Left colon (tissue), 2 donors: ENCODE data around the gene GBX2. TPM values are rescaled to one million over a fixed set of nuclear protein-coding genes. Genes with fewer than 3 reads are reported as not detected.

Experiments
- ATAC-seq: fragments of 200-7000 bp; cut with Tn5 transposase; one replicate; pipeline ENCODE4 v1.9.1; 2020; ENCODE audit warnings: mild to moderate bottlenecking, moderate library complexity
- DNase-seq, 2 donors: peaks; one replicate each; pipeline ENCODE4 v3.0.0-alpha.2; 2020
- intact Hi-C, 2 donors: fragments of 100-400 bp; cut with DNase I in 1 of 2; cut with micrococcal nuclease in 1 of 2; formaldehyde crosslinking; loops; one replicate each; pipeline versions ENCODE4 v1.11.2 to v1.14.0; 2022; cut with DNase I, micrococcal nuclease
- total RNA-seq, 2 donors: library from RNA; stranded (reverse); fragmentation: NEBNext Ultra II Directional; extraction: Animal tissue kit (Norgen Biotek cat#: 25700); gene quantifications; one replicate each; pipeline ENCODE4 v1.2.1, GENCODE V29; 2021
- donor health status: DM: no; HTN: no; CAD: no.
- donor health status: DM: yes; HTN: yes; CAD: no.

The GBX2 gene
- total RNA-seq, 2 donors from 2014 or later, result not detected

DNA sequence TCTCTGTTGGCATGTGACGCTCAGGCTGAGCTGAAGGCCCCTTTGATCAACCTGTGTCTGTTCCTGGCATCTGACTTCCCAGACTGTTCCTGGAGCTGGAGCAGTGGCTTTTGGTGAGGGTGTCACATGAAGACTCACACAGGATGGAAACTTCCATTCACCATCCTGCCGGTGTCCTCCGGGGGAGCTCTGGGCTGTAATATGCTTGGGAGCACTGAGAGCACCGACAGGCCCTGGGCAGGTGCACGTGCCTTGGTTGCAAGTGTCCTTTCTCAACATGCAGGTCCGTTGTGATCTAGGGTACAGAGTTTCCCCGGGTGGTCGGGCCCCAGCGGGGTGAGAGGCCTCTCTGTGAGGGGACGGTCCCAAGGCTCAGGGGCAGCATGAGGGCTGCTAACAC is 24.8 kb upstream of the GBX2 start:
- intact Hi-C loops, result no loop called here
- DNase-seq, result no peak
- no peak for ATAC-seq

DNA sequence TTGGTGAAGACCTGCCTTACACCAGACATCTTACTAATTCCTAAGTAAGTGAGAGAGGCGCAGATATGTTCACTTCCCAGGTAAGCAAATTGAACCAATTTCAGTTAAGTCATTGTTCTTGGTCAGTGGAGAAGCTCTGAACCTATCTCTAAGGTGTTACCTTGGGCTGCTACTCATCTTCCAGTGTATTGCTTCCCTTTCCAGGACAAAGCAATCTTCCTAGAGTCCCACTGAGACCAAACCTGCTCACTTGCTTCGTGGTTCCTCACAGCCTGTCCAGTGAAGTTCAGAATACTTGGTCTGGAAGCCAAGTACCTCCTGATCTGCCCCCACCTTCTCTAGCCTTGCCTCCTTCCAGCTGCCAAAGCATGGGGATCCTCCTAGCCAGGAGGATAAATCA is 22.5 kb upstream of the GBX2 start:
- intact Hi-C loops, result no loop called here
- no peak for ATAC-seq
- no peak for DNase-seq

DNA sequence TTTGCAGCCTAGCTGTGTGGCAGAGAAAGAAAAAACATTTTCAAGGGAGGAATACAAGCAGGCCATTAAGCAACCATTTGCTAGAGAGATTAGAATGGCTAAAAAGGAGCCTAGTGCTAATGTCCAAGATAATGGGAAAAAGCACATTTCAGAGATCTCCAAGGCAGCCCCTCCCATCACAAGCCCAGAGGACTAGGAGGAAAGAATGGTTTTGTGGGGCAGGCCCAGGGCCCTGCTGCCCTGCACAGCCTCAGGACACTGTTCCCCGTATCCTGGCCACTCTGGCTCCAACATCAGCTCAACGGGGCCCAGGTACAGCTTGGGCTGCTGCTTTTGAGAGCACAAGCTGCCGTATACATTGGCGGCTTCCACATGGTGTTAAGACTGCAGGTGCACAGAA is 16.5 kb upstream of the GBX2 start:
- intact Hi-C loops, result loop anchor here in 1 of 2 donors (5.0 kb wide), 2 partner anchors 402 to 417 kb away; no protein-coding TSS in a partner anchor
- DNase-seq, result no peak
- no peak for ATAC-seq

DNA sequence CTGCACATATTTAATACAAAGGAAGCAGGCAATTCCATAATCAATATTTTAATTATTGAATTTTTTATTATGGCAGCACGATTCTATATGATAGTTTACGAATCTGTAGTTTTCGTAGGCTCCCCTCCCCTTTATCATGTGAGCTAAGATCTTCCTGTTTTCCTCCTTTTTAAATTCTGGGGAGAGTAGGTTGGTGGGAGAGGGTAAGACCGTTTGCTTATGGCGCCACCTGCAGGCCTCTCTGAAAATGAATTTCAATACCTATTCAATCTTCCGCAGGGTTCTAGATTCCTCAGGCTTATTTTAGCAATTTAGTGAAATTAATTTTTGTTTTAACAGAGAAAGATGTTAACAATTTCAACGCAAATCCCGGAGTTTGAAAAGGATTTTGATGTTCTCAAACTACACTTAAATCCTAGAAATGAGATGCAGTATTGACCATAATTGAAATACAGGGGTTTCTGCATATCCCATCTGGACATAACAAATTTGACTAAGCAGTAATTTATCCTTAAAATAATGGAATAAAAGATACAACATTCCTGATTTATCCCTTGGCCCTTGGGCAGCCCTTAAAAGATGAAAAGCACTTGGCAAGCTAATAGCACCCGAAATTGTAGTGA is 12.8 kb upstream of the GBX2 start:
- intact Hi-C loops, result loop anchor here in 1 of 2 donors (5.0 kb wide), 2 partner anchors 399 to 414 kb away; no protein-coding TSS in a partner anchor
- ATAC-seq, result peak; percentile 46
- peak in 1 of 2 donors; percentile 65 for DNase-seq

DNA sequence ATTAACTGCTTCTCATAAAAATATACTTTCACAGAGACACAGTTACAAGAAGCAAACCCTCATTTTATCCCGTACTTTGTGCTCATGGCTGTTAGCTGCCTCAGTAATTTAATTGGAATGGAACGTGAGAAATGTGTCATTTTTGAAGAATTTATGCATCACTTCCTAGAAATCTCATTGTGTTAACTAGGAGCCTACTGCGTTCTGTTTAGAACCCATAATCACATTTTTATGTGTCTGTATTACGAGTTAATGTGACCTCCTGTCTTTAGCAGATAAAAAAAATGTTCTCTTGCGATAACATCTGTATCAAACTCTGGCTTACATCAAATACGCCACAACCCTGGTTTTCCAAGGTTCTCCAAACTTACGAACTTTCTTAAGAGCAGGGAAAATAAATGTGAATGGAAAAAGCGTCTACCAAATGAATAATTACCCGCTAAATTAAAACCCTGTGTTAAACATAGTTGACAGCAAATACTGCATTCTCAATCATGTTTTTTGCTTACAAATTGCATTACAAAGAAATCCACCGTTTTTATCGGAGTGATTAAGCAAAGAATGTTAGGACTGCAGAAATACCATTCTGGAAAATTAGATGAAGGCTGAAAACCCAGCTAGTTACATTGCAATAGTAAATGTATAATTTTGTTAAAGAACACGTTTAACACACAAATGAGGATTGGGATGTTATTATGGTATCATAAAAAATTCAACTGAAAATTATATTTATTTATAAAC is 12.1 kb upstream of the GBX2 start:
- no peak for DNase-seq
- no peak for ATAC-seq

DNA sequence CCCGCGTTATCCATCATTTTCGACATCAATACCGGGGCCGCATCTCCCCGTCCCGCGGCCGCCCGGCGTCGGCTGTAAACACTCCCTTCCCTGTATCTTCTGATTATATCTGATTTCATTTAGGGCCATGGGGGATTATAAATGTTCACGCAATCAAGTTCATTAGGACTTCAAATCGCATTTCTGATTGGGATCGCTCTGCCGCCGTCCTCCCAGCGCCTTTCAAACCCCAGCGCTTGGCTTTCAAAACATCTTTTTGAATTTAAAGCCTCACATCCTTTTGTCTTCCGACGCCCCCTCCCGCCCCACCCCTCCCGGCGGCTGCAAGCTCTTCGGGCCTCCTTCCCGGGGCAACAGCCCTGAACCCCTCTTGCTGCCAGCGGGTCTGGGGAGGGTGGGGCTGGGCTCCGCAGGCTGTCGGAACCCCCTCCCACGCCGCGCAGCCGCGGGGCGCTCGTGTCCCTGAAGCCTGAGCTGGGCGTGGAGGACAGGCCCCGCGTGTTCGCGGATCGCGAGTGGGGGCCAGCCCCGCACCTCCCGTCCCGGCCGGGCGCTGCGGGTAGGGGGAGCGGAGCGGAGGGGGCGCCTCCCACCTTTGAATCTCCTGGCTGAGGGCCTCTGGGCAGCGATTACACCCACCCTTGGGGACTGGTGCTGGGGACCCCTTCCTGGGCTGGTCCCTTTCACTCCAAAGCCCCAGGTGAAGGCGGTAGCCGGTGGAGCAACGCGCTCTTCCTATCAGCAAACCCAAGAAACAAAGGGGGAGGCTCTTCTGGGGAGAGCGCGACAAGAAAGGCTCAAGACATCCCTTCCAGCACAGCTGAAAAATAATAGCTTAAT is 11.3 kb upstream of the GBX2 start:
- intact Hi-C loops, result loop anchor here (5.0 to 10.0 kb wide), 3 partner anchors 397 to 412 kb away; no protein-coding TSS in a partner anchor
- no peak for DNase-seq

More for the DNA sequence above, 12.1 kb upstream of the GBX2 start:
- intact Hi-C loops, result loop anchor here in 1 of 2 donors (5.0 kb wide), 2 partner anchors 398 to 413 kb away; no protein-coding TSS in a partner anchor

DNA sequence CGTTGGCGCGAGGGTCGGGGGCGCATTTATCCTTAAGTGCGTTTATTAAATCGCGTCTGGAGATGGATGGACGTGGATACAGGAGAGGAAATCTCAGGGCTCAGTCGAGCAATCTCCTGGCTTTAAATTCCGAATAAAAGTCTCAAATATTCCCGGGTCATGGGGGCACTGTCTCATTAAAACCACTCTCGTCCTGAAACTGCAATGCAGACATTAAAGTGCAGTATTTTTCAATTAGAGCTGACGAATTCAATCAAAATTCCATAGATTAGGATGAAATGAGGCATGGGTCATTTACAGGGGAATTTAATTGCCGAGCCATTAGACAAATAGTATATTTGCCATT is 10.7 kb upstream of the GBX2 start:
- intact Hi-C loops, result loop anchor here in 1 of 2 donors (10.0 kb wide), 1 partner anchor 404 kb away; no protein-coding TSS in a partner anchor
- DNase-seq, result no peak
- no peak for ATAC-seq

More for the DNA sequence above, 11.3 kb upstream of the GBX2 start:
- no peak for ATAC-seq

DNA sequence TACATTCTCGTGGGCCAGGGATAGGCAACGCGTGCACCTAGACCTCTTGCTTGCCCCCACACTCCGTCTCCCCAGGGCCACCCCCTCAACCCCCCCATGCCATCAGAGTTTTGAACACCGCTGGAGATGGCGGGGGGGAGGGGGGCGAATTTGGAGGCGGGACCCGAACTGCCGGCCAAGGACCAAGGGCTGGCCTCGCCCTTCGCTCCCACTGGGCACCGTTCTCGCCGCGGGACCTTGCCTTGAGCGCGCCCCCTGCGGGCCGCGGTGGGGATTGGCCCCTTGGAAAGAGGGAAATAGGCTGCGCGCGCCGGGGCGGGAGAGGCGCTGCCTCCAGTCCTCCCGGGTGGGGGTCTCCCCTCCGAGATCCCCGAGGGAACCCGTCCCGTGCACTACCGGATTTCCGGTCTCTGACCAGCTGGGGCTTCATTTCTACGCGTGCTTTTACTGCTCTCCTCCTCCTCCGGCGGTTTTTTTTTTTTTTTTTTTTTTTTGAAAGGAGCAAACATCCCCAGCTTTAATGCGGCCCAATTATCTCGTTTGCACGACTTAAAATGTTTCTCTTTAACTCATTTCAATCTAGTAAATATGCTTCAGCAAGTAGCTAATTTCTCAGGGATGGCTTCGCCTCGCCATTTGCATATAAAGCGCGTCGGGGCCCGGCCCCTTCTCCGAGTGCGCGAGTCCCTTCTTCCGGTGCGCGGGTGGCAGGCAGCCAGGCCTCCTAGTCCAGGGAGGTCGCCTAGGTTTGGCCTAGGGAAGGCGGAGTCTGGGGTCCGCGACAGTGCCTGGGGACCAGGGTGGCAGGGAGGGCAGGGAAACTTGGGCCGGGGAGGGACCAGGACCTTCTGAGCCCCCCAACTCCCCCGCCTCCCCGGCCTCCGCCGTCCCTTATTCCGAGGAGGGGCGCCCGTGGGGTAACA is 10.0 kb upstream of the GBX2 start:
- DNase-seq (peak; percentile 42 to 72), ATAC-seq (peak; percentile 77)
- intact Hi-C loops, result loop anchor here in 1 of 2 donors (10.0 kb wide), 1 partner anchor 403 kb away; no protein-coding TSS in a partner anchor

DNA sequence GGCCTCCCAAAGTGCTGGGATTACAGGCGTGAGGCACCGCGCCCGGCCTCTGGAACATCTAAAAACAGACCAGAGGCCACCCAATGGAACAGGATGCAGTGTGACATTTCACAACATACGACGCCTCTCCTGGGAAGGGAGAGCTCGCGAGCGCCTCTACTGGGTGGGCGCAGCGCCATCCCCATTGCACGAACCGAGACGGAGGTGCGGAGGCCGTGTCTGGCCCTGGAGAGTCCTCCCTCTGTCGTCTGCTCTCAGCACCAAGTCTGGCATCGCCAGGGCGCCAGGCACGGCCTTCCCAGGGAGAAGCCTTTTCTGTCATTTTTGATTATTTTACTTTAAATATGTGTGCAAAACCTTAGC is 9.4 kb upstream of the GBX2 start:
- ATAC-seq (peak; percentile 44), DNase-seq (no peak)
- intact Hi-C loops, result loop anchor here in 1 of 2 donors (10.0 kb wide), 1 partner anchor 403 kb away; no protein-coding TSS in a partner anchor

DNA sequence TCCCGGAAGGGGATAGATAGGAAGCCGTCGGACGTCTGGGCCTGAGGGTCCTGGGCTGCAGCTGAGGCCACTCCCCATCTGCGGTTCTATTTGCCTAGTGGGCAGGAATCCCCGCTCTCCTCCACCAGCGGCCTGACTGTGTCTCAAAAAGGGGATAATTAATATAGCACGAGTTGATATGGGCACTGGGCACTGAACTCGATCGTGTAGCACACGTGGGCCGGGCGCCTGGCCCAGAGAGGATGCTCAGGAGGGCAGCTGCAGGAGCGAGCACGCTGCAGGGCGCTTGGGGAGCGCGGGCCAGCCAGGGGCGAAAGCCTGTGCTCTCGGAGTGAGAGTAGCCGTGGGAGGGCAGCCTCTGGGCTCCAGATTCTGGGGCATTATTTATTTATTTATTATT is 8.8 kb upstream of the GBX2 start:
- ATAC-seq (no peak), DNase-seq (no peak)
- intact Hi-C loops, result loop anchor here in 1 of 2 donors (10.0 kb wide), 1 partner anchor 402 kb away; no protein-coding TSS in a partner anchor

DNA sequence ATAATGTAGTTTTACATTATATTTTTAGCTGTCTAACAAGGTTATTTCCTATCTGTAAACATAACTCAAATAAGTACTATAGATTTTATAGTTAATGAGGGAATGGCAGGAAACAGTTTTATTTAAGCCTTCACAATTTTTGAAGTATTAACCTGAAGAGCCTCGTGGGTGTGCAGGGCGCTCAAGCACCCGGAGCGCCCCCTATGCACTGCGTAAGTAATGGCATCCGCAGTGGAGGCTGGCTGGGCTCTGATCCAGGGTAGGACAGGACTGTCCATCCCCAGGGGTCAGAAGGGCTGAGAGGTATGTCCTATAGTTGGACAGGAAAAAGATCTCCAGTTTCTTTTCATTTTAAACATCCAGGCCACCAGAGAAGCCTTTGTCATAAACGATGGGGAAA is 8.2 kb upstream of the GBX2 start:
- ATAC-seq (no peak), DNase-seq (no peak)
- intact Hi-C loops, result loop anchor here in 1 of 2 donors (10.0 kb wide), 1 partner anchor 402 kb away; no protein-coding TSS in a partner anchor

DNA sequence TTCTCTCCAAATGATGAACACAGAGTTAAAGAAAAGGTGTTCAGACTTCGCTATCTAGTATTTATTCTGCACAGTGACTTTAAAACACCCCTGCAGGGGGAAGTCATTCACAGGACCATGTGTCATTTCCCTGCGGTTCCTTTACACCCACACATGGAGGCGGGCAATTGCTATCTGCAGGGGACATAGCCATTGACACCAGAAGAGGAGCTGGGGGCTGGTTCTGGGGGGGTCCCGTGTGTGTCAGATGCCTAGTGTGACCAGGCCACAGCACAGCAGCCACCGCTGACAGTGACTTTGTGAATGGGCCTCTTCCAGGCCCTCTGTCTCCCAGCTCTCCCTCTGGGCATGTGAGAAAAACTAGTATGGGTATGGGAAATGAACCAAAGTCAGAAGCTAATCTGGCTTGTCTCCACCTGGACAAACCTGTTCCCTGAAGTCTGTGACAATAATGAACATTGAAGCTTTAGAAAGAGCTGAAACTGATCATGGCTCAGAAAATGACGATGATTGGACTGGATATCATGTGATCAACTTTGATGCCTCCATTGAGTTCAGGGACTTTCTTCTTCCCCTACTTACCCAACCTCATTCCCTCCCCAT is 7.5 kb upstream of the GBX2 start:
- DNase-seq (no peak), ATAC-seq (no peak)
- intact Hi-C loops, result loop anchor here in 1 of 2 donors (10.0 kb wide), 1 partner anchor 401 kb away; no protein-coding TSS in a partner anchor

DNA sequence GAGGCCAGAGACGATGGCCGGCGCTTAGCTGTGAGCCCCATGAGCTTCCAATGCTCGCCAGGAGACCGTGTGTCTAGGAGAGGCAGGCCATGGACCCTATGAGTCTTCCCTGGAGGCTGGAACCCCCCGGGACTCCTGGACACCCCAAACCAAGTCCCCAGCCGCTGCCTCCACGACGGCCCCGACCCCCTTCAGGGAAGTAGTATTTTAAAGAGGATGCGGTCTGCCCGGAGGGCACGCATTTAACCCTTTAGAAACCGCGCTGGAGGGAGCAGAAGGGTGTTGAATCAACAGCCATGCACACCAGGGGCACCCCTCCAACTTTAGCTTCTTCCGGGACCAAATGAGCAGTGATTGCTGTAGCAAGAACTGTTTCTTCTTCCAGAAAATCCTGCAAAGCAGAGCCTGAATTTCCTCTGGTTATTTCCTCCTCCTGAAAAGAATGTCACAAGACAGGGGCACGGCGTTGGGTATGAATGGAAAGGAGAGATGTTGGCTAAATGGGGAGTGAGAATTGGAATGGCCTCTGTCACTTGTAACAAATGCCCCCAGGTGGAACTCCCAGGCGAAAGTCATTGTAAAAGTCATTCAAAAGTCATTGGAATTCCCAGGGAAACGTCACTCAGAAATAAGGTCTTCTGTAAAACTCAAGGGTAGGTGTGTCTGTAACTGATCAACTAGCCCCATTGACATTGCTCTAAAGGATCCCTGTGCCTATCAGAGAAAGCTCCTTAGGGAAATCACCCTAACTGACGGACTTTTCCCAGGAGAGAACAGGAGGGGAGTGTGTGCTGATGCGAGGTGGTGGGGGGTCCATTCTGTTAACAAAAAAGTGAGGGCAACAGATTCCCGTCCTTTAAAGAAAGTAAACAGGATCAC is 5.8 kb upstream of the GBX2 start:
- DNase-seq (no peak), ATAC-seq (peak; percentile 68)
- intact Hi-C loops, result loop anchor here in 1 of 2 donors (10.0 kb wide), 1 partner anchor 399 kb away; no protein-coding TSS in a partner anchor

DNA sequence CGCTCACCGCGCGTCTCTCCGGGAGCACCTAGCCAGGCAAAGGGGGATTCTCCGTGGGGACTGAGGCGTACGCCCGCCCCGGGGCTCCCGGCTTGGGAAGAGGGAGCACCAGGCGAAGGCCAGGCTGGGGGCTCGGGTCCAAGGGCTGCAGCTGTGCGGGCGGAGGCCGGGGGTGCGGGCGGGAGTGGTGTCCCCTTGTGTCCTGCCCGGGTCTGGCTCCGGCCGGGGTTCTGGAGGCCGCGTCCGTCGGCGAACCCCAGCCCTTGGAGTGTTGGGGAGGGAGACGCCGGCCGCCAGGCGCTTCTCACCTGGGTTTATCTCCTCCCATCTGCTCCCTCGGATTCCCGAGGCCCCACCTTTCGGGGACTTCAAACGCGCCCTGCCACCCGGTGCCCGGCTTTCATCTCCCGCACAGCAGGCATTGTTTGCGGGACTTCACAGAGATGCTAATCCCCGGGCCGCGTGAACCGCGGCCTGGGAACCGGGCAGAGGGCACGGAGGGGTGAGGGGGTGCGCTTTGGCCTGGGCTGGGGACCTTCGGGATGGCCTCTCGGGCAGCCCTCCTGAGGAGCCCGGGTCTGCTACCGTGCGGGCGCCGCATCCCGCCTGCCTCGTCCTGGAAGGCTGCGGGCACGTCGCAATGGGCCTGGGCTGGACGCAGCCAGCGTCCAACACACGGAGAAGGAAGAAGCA is 5.0 kb upstream of the GBX2 start:
- intact Hi-C loops, result loop anchor here in 1 of 2 donors (10.0 kb wide), 1 partner anchor 398 kb away; no protein-coding TSS in a partner anchor
- no peak for DNase-seq
- ATAC-seq, result no peak

DNA sequence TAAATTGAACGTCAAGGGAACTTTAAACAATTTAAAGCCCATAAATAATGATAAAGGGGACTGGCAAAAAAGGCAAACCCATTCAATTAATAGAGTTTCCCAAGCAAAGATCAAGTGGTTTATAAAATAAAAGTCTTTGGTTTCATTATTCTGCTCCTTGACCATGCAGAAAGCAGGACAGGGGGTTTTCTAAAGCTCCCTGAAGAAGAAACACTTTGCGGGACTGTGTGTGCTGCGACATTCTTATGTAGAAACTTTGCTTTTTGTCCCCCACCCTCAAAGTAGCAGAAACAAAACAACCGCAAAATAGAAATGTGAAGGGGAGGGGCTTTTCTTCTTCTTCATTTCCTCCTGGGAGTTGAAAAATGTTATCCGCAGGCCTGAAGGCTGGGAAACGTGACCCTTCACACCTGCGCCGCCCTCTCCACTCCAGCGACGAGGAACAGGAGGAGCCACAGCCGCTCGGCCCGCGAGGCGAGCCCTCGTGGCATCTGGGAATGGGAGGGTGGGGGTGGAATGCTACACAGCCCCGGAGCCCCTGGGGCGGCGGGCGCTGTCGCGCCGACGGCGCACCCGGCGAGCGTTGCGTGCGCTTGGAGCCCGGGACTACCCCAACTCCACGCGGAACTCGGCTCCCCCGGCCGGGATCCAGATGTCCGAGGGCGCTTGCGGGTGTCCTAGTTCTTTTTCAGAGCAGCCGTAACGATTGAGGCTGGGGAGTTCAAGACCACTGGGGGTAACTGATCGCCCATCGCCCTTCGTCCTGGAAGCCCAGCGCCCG is 4.3 kb upstream of the GBX2 start:
- ATAC-seq (no peak), DNase-seq (no peak)
- intact Hi-C loops, result loop anchor here in 1 of 2 donors (10.0 kb wide), 1 partner anchor 398 kb away; no protein-coding TSS in a partner anchor
